Memory B cell (primary cell): ENCODE measurements around the gene TNNI3K.

Experiments
- ATAC-seq: fragments of 150-1000 bp; cut with Tn5 transposase; 2 replicates; pipeline ENCODE4 v1.10.0; 2021; ENCODE audit warnings: low read depth, mild to moderate bottlenecking, moderate library complexity
- DNase-seq, 2 donors: peaks; one replicate each; pipeline ENCODE4 v3.0.0; 2022; ENCODE audit warnings: low spot score in 2 of 2
- H3K27ac Mint-ChIP-seq: one replicate; pipeline ENCODE4 v1.8.0; 2022; ENCODE audit warnings: mild to moderate bottlenecking, moderate library complexity, mixed read lengths
- H3K27me3 Mint-ChIP-seq: one replicate; pipeline ENCODE4 v1.8.0; 2022; ENCODE audit warnings: mixed read lengths
- H3K36me3 Mint-ChIP-seq: one replicate; pipeline ENCODE4 v1.8.0; 2022; ENCODE audit warnings: mild to moderate bottlenecking, mixed read lengths
- H3K4me1 Mint-ChIP-seq: one replicate; pipeline ENCODE4 v1.8.0; 2022; ENCODE audit warnings: mixed read lengths
- H3K4me3 Mint-ChIP-seq: one replicate; pipeline ENCODE4 v1.8.0; 2022; ENCODE audit warnings: mild to moderate bottlenecking, moderate library complexity, mixed read lengths
- H3K9me3 Mint-ChIP-seq: one replicate; pipeline ENCODE4 v1.8.0; 2022; ENCODE audit warnings: mixed read lengths

TNNI3K gene, protein sequence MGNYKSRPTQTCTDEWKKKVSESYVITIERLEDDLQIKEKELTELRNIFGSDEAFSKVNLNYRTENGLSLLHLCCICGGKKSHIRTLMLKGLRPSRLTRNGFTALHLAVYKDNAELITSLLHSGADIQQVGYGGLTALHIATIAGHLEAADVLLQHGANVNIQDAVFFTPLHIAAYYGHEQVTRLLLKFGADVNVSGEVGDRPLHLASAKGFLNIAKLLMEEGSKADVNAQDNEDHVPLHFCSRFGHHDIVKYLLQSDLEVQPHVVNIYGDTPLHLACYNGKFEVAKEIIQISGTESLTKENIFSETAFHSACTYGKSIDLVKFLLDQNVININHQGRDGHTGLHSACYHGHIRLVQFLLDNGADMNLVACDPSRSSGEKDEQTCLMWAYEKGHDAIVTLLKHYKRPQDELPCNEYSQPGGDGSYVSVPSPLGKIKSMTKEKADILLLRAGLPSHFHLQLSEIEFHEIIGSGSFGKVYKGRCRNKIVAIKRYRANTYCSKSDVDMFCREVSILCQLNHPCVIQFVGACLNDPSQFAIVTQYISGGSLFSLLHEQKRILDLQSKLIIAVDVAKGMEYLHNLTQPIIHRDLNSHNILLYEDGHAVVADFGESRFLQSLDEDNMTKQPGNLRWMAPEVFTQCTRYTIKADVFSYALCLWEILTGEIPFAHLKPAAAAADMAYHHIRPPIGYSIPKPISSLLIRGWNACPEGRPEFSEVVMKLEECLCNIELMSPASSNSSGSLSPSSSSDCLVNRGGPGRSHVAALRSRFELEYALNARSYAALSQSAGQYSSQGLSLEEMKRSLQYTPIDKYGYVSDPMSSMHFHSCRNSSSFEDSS

DNA sequence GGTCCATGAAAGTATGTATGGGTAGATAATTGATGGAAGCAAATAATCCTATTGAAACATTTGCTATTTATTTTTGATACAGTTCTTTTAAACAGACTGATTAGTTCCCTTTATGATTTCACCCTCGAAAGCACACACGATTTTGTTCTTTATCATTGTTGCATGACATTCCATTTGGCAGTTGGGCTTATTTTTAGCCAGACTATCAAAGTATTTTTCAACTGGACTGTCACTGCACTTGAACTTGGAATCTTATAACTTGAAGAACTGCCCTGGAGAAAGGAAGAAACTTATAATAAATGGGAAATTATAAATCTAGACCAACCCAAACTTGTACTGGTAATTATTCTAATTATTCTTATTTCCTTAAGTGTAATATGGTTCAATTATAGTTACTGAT, at the start of gene TNNI3K:
Gene TNNI3K, plus strand, starts transcription at position 235 of the 400 bp plus-strand sequence. Its CDS starts 65 bp downstream, at position 300.
- Mint-ChIP-seq H3K27ac (no peak within 1 kb of the TSS), H3K4me3 (no peak within 1 kb of the TSS), H3K36me3 (peaks cover 3% of the 10 kb centered on the region), H3K4me1 (no peaks in the 10 kb centered on the region), H3K27me3 (no peaks in the 10 kb centered on the region), H3K9me3 (peaks cover 2% of the 10 kb centered on the region)
- no peak for DNase-seq
- ATAC-seq, result no peak

- H3K4me1 Mint-ChIP-seq, result peaks cover 8% of the 10 kb centered on the region
- ATAC-seq (no peak), DNase-seq (no peak)
- H3K4me3 Mint-ChIP-seq, result no peak overlapping the region
- no peak overlapping the region for H3K27ac Mint-ChIP-seq
- H3K9me3 Mint-ChIP-seq, result peaks cover 5% of the 10 kb centered on the region
- no peaks in the 10 kb centered on the region for H3K27me3 Mint-ChIP-seq
- H3K36me3 Mint-ChIP-seq, result peaks cover 4% of the 10 kb centered on the region
These were observed 41.3 kb upstream of the TNNI3K start for GRCh38 chr1:74193908-74194307.

DNA sequence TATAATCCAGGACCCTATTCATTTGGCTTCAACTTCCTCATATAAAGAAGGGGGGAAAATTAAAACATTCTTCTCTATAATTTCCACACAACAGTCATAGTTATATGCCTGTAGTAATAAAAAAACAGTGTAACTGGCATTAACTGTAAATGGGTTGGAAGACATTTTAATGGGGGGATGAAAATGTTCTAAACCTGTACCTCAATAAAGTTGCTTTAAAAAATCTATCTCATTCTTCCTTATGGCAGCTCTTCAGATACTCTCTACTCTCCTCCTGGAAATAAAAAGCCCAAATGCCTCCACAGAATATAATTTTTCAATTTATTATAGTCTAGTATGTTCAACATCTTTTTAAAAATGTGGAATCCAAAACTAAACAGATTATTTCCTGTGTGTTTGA, 39.8 kb upstream of the TNNI3K start:
- H3K27me3 Mint-ChIP-seq, result no peaks in the 10 kb centered on the region
- ATAC-seq, result no peak
- H3K4me3 Mint-ChIP-seq, result no peak overlapping the region
- no peak for DNase-seq
- peaks cover under 1% of the 10 kb centered on the region for H3K9me3 Mint-ChIP-seq
- H3K27ac Mint-ChIP-seq, result no peak overlapping the region
- H3K36me3 Mint-ChIP-seq, result peaks cover under 1% of the 10 kb centered on the region
- H3K4me1 Mint-ChIP-seq, result peaks cover 8% of the 10 kb centered on the region

DNA sequence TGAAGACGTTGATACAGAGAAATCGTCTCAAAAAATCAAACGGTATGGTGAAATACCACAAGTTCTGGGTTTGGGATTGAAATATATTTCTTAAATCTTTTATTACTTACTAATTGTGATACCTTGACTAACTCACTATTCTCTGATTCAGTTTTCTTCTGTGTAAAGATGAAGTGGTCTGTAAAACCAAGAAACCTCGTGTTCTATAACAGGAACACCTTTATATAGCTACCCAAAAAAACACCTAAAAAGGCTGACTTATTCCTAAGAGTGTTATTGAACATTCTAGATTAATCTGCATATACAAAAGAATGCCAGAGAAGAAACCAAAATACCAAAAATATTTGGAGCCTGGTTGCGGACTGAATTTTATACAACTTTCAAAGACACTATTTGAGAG, 37.9 kb upstream of the TNNI3K start:
- ATAC-seq, result no peak
- Mint-ChIP-seq H3K4me1 (peaks cover 8% of the 10 kb centered on the region), H3K27me3 (no peaks in the 10 kb centered on the region), H3K9me3 (no peaks in the 10 kb centered on the region), H3K4me3 (peak overlapping the region; percentile 98), H3K27ac (peak overlapping the region; percentile 95), H3K36me3 (peaks cover 3% of the 10 kb centered on the region)
- DNase-seq, result no peak

- no peaks in the 10 kb centered on the region for H3K27me3 Mint-ChIP-seq
- H3K4me1 Mint-ChIP-seq, result peaks cover 8% of the 10 kb centered on the region
- peak within 1 kb of the TSS; percentile 95 for H3K27ac Mint-ChIP-seq
- ATAC-seq (peak; percentile 94), DNase-seq (peak; percentile 90 to 93)
- peaks cover 3% of the 10 kb centered on the region for H3K36me3 Mint-ChIP-seq
- peak within 1 kb of the TSS; percentile 98 for H3K4me3 Mint-ChIP-seq
- no peaks in the 10 kb centered on the region for H3K9me3 Mint-ChIP-seq
These were observed 37.3 kb upstream of the TNNI3K start, which contains the start of the genes FPGT and LRRIQ3 for GRCh38 chr1:74197657-74198552. Gene FPGT, plus strand, starts transcription at chr1:74198242. Its CDS starts 37 bp downstream, at chr1:74198279. Gene LRRIQ3, minus strand, starts transcription at chr1:74198176. Its CDS starts 14,492 bp downstream, at chr1:74183684.

- DNase-seq (no peak), ATAC-seq (no peak)
- Mint-ChIP-seq H3K4me3 (no peak overlapping the region), H3K9me3 (no peaks in the 10 kb centered on the region), H3K4me1 (peaks cover 8% of the 10 kb centered on the region), H3K36me3 (peaks cover 5% of the 10 kb centered on the region), H3K27me3 (no peaks in the 10 kb centered on the region), H3K27ac (no peak overlapping the region)
These were observed 35.7 kb upstream of the TNNI3K start for GRCh38 chr1:74199504-74199903.

- DNase-seq (no peak), ATAC-seq (no peak)
- H3K27ac Mint-ChIP-seq, result no peak overlapping the region
- no peaks in the 10 kb centered on the region for H3K27me3 Mint-ChIP-seq
- no peak overlapping the region for H3K4me3 Mint-ChIP-seq
- peaks cover 2% of the 10 kb centered on the region for H3K9me3 Mint-ChIP-seq
- H3K4me1 Mint-ChIP-seq, result no peaks in the 10 kb centered on the region
- peaks cover 14% of the 10 kb centered on the region for H3K36me3 Mint-ChIP-seq
These were observed 29.9 kb upstream of the TNNI3K start for GRCh38 chr1:74205266-74205665.

DNA sequence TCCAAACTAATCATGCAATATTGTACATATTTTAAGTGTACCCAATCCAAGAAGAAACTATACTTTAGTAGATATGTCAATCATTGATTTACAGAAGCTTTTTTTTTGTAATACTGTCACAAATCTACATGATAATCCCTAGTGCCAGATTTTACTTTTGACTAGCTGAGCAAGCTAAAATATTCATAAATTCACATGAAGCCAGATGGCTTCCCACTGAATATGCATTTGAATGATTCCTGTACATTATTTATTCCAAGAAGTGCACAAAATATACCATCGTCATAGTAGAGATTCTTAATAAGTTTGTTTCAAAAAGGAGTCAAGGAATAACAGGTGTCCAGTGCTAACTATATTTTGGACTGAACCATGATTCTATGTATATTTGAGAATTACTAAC, 20.0 kb upstream of the TNNI3K start:
- Mint-ChIP-seq H3K9me3 (no peaks in the 10 kb centered on the region), H3K36me3 (peaks cover 4% of the 10 kb centered on the region)

DNA sequence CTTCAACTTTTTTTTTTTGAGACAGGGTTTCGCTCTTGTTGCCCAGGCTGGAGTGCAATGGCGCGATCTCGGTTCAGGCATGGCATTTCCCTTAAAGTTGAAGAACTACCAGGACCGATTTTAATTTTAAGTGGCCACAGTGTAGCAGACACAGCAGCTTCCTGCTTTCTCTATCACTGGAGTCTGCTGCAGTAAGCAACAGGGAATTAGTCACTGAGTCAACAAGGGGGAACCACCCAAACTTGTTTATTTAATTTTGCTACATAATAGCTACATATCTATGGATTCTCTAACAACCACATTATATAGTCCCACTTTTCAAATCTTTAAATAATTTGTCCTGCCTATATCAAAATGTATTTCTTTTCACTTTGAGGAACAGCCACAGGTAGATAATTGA, 12.5 kb upstream of the TNNI3K start:
- Mint-ChIP-seq H3K36me3 (peaks cover 11% of the 10 kb centered on the region), H3K4me1 (no peaks in the 10 kb centered on the region), H3K27me3 (peaks cover 3% of the 10 kb centered on the region), H3K9me3 (peaks cover 18% of the 10 kb centered on the region), H3K27ac (no peak overlapping the region), H3K4me3 (no peak overlapping the region)
- no peak for DNase-seq
- ATAC-seq, result no peak

More for the DNA sequence above, 20.0 kb upstream of the TNNI3K start:
- Mint-ChIP-seq H3K27me3 (peaks cover 2% of the 10 kb centered on the region), H3K4me3 (no peak overlapping the region), H3K4me1 (no peaks in the 10 kb centered on the region), H3K27ac (no peak overlapping the region)
- ATAC-seq (no peak), DNase-seq (no peak)

DNA sequence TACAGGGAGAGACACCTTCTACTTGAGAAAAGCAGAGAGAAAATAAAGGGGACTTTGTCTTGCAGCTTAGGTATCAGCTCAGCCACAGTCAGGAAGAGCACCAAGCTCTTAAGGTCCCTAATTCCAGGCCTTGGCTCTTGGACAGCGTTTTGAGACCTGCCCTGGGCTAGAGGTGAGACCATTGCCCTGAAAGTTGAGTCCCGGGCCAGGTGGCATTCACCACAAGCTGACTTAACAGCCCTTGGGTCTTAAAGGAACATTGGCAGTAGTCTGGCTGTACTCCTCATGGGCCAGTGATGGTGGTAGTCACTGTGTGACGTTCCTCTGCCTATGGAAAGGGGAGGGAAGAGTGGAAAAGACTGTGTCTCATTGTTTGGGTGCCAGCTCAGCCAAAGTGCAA, 11.7 kb upstream of the TNNI3K start:
- H3K4me1 Mint-ChIP-seq, result no peaks in the 10 kb centered on the region
- H3K27me3 Mint-ChIP-seq, result peaks cover 3% of the 10 kb centered on the region

DNA sequence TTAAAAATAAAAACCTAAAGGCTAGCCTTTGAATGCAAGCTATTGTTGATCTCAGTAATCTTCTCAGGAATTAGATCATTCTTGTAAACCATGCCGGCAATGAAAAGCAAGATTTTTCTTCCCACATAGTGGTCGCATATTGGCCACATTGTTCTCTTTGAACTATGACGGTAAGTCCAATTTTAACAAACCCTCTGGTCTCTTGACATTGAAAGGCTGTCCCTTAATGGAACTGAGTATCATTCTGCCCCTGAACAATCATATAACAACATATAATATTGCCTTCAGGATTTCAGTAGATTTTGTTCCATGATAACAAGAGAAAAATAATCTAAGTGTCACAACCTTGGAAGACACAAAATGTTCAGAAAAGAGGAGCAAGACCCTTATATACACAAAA, 1.3 kb downstream of the TNNI3K start:
- Mint-ChIP-seq H3K4me3 (no peak overlapping the region), H3K27ac (no peak overlapping the region), H3K9me3 (peaks cover 2% of the 10 kb centered on the region), H3K36me3 (peaks cover 3% of the 10 kb centered on the region), H3K27me3 (no peaks in the 10 kb centered on the region), H3K4me1 (no peaks in the 10 kb centered on the region)
- ATAC-seq (no peak), DNase-seq (no peak)

More for the DNA sequence above, 11.7 kb upstream of the TNNI3K start:
- Mint-ChIP-seq H3K36me3 (peaks cover 11% of the 10 kb centered on the region), H3K4me3 (no peak overlapping the region), H3K9me3 (peaks cover 20% of the 10 kb centered on the region), H3K27ac (no peak overlapping the region)
- ATAC-seq, result no peak
- no peak for DNase-seq

- DNase-seq (no peak), ATAC-seq (no peak)
- peaks cover 2% of the 10 kb centered on the region for H3K9me3 Mint-ChIP-seq
- H3K27ac Mint-ChIP-seq, result no peak overlapping the region
- H3K36me3 Mint-ChIP-seq, result peaks cover 3% of the 10 kb centered on the region
- no peaks in the 10 kb centered on the region for H3K27me3 Mint-ChIP-seq
- no peaks in the 10 kb centered on the region for H3K4me1 Mint-ChIP-seq
- no peak overlapping the region for H3K4me3 Mint-ChIP-seq
These were observed 1.8 kb downstream of the TNNI3K start for GRCh38 chr1:74237035-74237434.

DNA sequence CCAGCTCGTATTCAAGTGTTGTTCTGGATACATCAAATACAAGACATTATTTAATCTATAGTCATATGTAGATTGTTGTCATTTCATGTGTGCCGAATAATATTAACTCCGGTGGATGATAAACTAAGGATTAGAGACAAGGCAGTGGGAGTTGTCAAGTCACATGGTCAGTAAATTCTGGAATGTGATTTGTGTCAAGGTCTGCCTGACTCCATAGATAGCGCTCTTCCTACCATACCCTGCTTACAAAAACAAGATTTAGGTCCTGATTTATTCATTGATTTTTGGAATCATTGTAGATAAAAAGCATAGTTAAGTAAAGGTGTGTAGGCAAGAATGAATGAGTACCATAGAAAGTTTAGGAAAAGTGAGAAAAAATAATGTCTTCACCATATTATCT, 2.6 kb downstream of the TNNI3K start:
- Mint-ChIP-seq H3K4me3 (no peak overlapping the region), H3K9me3 (no peaks in the 10 kb centered on the region), H3K27ac (no peak overlapping the region), H3K4me1 (no peaks in the 10 kb centered on the region), H3K36me3 (peaks cover 3% of the 10 kb centered on the region), H3K27me3 (no peaks in the 10 kb centered on the region)
- no peak for DNase-seq
- ATAC-seq, result no peak
